Measurements from ENCODE around the gene FOXP2. TPM values are rescaled to one million over a fixed set of nuclear protein-coding genes. Genes with fewer than 3 reads are reported as not detected.
A peak's percentile ranks its signal among the peaks of the same experiment; 100 is the strongest.

FOXP2 gene
- total RNA-seq, 1 donor: 17.4 TPM

DNA sequence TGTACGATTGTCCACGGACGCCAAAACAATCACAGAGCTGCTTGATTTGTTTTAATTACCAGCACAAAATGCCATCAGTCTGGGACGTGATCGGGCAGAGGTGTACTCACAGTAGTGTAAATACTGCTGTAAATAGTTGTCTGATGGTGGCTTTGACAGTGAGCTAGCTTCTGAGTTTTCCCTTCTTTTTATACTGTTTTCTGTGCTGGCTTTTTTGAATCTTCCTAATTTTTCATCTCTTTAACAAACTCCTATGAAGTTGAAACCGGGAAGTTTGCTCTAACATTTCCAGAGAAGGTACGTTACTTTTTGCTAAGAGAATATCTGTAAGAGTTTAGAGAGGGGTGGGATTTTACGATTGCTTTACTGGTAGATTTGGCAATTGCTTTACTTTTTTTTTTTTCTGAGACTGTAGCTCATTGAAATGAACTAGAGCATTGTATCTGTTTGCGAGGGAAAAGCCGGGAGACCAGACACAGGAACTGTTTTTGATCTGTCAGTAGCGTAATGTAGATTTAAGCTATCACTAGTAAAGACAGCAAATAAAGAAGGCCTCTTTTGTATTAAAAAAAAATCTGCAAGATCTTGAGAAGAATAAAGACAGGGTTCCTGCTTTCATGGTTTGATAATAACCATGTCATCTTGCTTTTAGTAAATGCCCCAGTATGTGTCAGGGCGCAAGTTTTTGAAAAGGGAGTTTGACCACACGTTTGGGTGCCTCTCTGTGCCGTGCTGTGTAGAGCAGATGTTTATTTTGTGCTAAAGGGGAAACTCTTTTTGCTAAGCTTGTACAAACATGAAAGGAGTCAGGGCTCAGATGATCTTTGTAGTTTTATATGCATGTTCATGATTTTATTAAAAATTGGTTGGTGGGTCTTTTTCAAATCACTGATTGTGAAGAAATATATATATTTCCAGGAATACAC lies 712 bp downstream of the FOXP2 start:
- DNase-seq (ENCODE audit: low read depth): no peak
- TF ChIP-seq, protein P1, sequence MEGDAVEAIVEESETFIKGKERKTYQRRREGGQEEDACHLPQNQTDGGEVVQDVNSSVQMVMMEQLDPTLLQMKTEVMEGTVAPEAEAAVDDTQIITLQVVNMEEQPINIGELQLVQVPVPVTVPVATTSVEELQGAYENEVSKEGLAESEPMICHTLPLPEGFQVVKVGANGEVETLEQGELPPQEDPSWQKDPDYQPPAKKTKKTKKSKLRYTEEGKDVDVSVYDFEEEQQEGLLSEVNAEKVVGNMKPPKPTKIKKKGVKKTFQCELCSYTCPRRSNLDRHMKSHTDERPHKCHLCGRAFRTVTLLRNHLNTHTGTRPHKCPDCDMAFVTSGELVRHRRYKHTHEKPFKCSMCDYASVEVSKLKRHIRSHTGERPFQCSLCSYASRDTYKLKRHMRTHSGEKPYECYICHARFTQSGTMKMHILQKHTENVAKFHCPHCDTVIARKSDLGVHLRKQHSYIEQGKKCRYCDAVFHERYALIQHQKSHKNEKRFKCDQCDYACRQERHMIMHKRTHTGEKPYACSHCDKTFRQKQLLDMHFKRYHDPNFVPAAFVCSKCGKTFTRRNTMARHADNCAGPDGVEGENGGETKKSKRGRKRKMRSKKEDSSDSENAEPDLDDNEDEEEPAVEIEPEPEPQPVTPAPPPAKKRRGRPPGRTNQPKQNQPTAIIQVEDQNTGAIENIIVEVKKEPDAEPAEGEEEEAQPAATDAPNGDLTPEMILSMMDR (IDR thresholded peaks at IDR 0.05; ENCODE audit: insufficient read depth, low read length): no peak
- peak overlapping the region; percentile 52 for H3K4me3 ChIP-seq (ENCODE audit: low read depth, low read length)

DNA sequence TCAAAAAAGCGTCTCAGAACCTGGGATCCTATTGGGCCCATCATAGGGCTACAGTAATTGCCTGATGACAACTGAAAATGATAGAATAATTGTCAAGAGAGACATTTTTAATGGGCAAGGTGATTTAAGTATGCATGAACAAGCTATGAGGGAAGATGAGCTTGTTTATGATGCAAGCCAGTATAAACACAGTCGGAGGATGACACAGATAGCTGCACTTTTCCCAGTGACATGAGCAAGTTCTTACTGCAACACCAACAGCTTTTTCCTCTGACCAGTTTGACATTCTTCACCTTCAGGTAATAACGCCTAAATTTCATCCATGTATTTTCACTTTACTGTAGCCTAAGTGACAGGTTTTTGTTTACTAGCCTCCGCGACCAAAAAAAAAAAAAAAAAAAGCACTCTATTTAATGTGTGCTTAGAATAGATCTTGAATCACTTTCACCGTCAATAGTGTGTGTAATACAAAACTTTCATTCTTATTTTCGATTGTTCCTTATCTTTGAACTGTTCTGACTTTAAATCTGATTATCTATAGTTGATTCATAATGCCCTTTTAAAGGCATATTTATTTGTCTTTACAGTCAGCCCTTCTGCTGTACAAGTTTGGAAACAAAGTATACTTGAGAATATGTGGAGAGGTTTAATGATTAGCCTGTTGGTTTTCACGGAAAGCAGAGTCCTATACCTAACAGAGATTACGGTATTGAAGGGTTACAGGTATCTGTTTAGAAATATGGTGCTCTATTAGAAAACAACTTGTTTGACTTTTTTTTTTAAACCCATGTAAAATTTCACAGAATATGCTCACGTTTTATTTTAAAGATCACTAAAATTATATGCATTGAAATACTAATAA lies 1.7 kb downstream of the FOXP2 start:
- H3K4me3 ChIP-seq (ENCODE audit: low read depth, low read length): peak overlapping the region; percentile 27
- no peak for DNase-seq (ENCODE audit: low read depth)
- TF ChIP-seq, protein P1 (IDR thresholded peaks at IDR 0.05; ENCODE audit: insufficient read depth, low read length): no peak

DNA sequence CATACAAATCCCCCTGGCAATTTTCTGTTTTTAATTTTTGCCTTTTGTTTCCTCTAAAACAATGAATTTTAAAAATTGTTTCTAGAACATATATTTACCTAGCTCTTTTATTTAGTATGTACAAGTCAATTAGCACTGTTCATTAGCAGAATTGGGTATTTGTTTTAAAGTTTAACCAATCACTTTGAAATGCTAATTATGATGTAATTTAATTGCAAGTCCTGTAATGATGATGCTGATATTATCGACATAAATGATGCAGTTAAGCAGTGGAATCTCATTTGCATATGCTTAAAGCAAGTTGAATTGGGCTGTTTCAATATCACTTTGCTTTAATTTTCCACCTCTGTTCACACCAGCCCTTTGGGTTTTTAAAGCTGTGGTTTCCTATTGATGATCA lies 2.7 kb downstream of the FOXP2 start:
- no peak for DNase-seq (ENCODE audit: low read depth)
- TF ChIP-seq, protein P1 (IDR thresholded peaks at IDR 0.05; ENCODE audit: insufficient read depth, low read length): no peak
- no peak overlapping the region for H3K4me3 ChIP-seq (ENCODE audit: low read depth, low read length)

DNA sequence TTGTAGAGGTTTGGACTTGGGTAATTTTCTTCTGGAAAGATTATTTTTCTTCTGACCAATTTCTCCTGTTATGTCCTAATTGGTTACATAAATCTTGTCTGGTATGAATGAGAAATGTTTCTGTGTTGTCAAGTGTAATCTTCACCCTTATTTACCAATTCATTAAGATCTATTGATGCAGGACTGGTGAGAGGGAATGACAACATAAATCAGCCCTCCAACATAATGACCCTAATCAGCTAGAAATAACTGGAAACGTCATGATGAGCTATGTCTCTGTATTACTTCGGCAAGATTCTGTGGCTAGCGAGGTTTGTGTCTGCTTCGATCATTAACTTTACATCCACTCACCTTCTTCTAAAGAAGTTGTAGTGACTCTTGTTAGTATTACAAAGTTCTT lies 3.5 kb downstream of the FOXP2 start:
- TF ChIP-seq, protein P1 (IDR thresholded peaks at IDR 0.05; ENCODE audit: insufficient read depth, low read length): no peak
- no peak overlapping the region for H3K4me3 ChIP-seq (ENCODE audit: low read depth, low read length)
- DNase-seq (ENCODE audit: low read depth): no peak

DNA sequence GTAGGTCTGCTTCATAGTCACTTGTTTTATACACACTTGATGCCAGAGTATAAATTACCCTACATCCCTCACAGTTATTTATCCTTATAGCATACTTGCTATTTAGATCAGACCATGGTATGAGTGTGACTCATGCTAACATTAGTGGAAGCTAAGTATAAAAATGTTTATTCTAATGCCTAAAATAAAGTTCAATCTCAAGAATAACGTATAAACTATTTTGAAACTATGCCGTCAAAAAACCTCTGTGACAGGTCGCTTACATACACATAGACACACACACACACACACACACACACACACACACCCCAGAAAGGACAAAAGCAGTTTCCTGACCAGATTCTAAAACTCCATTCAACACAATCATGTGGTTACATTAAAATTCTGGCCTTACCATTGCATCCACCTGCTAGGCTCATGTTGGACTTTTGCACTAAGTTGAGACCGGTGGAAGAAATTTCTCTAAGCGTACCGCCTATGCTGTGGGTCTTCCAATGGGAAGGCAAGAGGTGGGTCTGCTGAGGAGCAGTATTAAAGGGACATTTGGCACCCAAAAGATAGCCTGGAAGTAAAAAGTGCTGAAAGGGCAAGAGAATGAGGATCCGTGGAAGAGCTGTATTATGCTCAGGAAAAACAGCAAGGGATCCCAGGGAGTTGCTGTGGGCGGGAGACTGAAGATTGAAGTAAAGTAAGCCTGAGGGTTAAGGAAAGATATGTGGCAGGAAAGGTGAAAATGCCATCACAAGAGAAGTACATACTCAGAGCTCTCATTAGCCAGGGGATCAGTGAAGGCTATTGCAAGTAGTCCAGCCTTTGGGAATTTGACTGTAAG lies 5.0 kb downstream of the FOXP2 start:
- TF ChIP-seq, protein P1 (IDR thresholded peaks at IDR 0.05; ENCODE audit: insufficient read depth, low read length): no peak
- no peak for DNase-seq (ENCODE audit: low read depth)
- no peak overlapping the region for H3K4me3 ChIP-seq (ENCODE audit: low read depth, low read length)
